ENCODE results near the gene FOXA3. TPM values are rescaled to one million over a fixed set of nuclear protein-coding genes. Genes with fewer than 3 reads are reported as not detected.

FOXA3 gene
- total RNA-seq, 1 experiment from 2014 or later: 5.8 TPM

GRCh38 chr19:45881909-45882528, 17.9 kb downstream of the FOXA3 start:
- Histone ChIP-seq H3K9me2 (ENCODE audit: insufficient read depth) (no peaks in the 10 kb centered on the region), H3K79me2 (ENCODE audit: insufficient read depth, low read length) (peaks cover 15% of the 10 kb centered on the region), H3K4me3 (replicated peaks in 1 of 2; ENCODE audit: low read depth in 1 of 2, low read length in 2 of 2) (peak overlapping the region in 1 of 2 experiments; percentile 61; a peak in 2 of 4 replicates), H3K36me3 (ENCODE audit: control insufficient read depth in 1 of 2, insufficient read depth in 2 of 2, low read length in 2 of 2) (no peaks in the 10 kb centered on the region), H3K9ac (ENCODE audit: low read length) (peak overlapping the region; percentile 57), H3K27me3 (ENCODE audit: insufficient read depth, low read length) (no peaks in the 10 kb centered on the region), H3K4me2 (ENCODE audit: low read length) (peak overlapping the region; percentile 96), H3K4me1 (ENCODE audit: control insufficient read depth in 1 of 2, insufficient read depth in 2 of 2, low read length in 2 of 2) (peaks cover 27 to 57% of the 10 kb centered on the region in 2 experiments), H3K27ac (ENCODE audit: low read depth, low read length) (peak overlapping the region; percentile 68; the same call in 1 of the 2 replicates), H3K9me3 (ENCODE audit: control insufficient read depth in 1 of 2, insufficient read depth in 1 of 2, low read depth in 1 of 2, low read length in 2 of 2) (no peaks in the 10 kb centered on the region), H2AFZ (ENCODE audit: low read depth, low read length, poor library complexity, severe bottlenecking) (no peak overlapping the region), H4K20me1 (ENCODE audit: insufficient read depth) (no peaks in the 10 kb centered on the region)
- intact Hi-C loops (cut with micrococcal nuclease): no loop called here
- CTCF ChIA-PET: interaction anchor here (0.6 to 5.0 kb wide), 5 partner anchors 12 to 195 kb away, joined by 3 to 45 read pairs (median 15); partner anchors contain the start of genes FOXA3, SIX5 and SYMPK
- no peak for TF ChIP-seq YY1 (IDR thresholded peaks at IDR 0.05; ENCODE audit: extremely low read depth, insufficient replicate concordance, low read depth, low read length)
- TF ChIP-seq EGR1 (IDR thresholded peaks at IDR 0.05; ENCODE audit: low read depth): peak; percentile 57; the same call in 1 of the 2 replicates
- BruUV-seq (replicated peaks): no TSS peak
- DNase-seq (ENCODE audit: low read depth, low spot score): no peak
- POLR2A ChIA-PET: interaction anchor here (0.6 to 3.3 kb wide), 2 partner anchors 18 to 899 kb away, joined by 3 to 24 read pairs; partner anchors contain the start of genes FOXA3 and SYMPK
- RAD21 ChIA-PET (ENCODE audit: low non-redundant PET in 1 of 2, low total read pairs in 2 of 2, uncharacterized antibody in 2 of 2, unreplicated experiment in 2 of 2): interaction anchor here in 1 of 2 experiments (0.8 to 1.0 kb wide), 2 partner anchors 18 to 19 kb away, joined by 4 read pairs; partner anchors contain the start of genes FOXA3 and SYMPK
- ATAC-seq: no peak

- Histone ChIP-seq H2AFZ (ENCODE audit: low read depth, low read length, poor library complexity, severe bottlenecking) (no peak overlapping the region), H3K9me3 (ENCODE audit: control insufficient read depth in 1 of 2, insufficient read depth in 1 of 2, low read depth in 1 of 2, low read length in 2 of 2) (no peaks in the 10 kb centered on the region), H3K36me3 (ENCODE audit: control insufficient read depth in 1 of 2, insufficient read depth in 2 of 2, low read length in 2 of 2) (no peaks in the 10 kb centered on the region), H3K4me2 (ENCODE audit: low read length) (peak overlapping the region; percentile 96), H3K79me2 (ENCODE audit: insufficient read depth, low read length) (peaks cover 15% of the 10 kb centered on the region), H3K9me2 (ENCODE audit: insufficient read depth) (no peaks in the 10 kb centered on the region), H3K4me1 (ENCODE audit: control insufficient read depth in 1 of 2, insufficient read depth in 2 of 2, low read length in 2 of 2) (peaks cover 27 to 56% of the 10 kb centered on the region in 2 experiments), H4K20me1 (ENCODE audit: insufficient read depth) (no peaks in the 10 kb centered on the region), H3K27ac (ENCODE audit: low read depth, low read length) (peak overlapping the region; percentile 68), H3K9ac (ENCODE audit: low read length) (peak overlapping the region; percentile 57), H3K4me3 (replicated peaks in 1 of 2; ENCODE audit: low read depth in 1 of 2, low read length in 2 of 2) (peak overlapping the region; percentile 61 to 76), H3K27me3 (ENCODE audit: insufficient read depth, low read length) (no peaks in the 10 kb centered on the region)
- ChIA-PET POLR2A (interaction anchor here (0.6 to 3.3 kb wide), 2 partner anchors 19 to 899 kb away, joined by 3 to 24 read pairs; partner anchors contain the start of genes FOXA3 and SYMPK), CTCF (interaction anchor here (0.6 to 5.0 kb wide), 5 partner anchors 13 to 194 kb away, joined by 3 to 45 read pairs (median 15); partner anchors contain the start of genes FOXA3, SIX5 and SYMPK), RAD21 (ENCODE audit: low non-redundant PET in 1 of 2, low total read pairs in 2 of 2, uncharacterized antibody in 2 of 2, unreplicated experiment in 2 of 2) (interaction anchor here in 1 of 2 experiments (1.0 kb wide), 1 partner anchor 18 kb away, joined by 4 read pairs; the partner anchor contains the start of gene FOXA3)
- TF ChIP-seq CBX3 (IDR thresholded peaks at IDR 0.05; ENCODE audit: low read depth) (peak; percentile 83), TCF7L2 (IDR thresholded peaks at IDR 0.05; ENCODE audit: borderline replicate concordance, extremely low read depth, insufficient read depth, insufficient read length) (peak; percentile 88), FOSL1 (IDR thresholded peaks at IDR 0.05; ENCODE audit: low read depth) (no peak), JUND (IDR thresholded peaks at IDR 0.05) (no peak), MAX (IDR thresholded peaks at IDR 0.05) (peak; percentile 75), RAD21 (IDR thresholded peaks at IDR 0.05; ENCODE audit: low read depth) (peak; percentile 91), EGR1 (IDR thresholded peaks at IDR 0.05; ENCODE audit: low read depth) (0 out of 2 replicates have a peak, but pooled peaks have one; percentile 27), ZFX (IDR thresholded peaks at IDR 0.05) (peak; percentile 52; the same call in 1 of the 2 replicates), EZH2phosphoT487 (IDR thresholded peaks at IDR 0.05; ENCODE audit: borderline replicate concordance) (no peak), CTCF (IDR thresholded peaks at IDR 0.05 in 2 of 3, conservative IDR thresholded peaks at IDR 0.05 in 1 of 3; ENCODE audit: borderline replicate concordance in 1 of 3, insufficient read depth in 1 of 3, low read depth in 2 of 3, low read length in 2 of 3) (peak; percentile 99 to 100 (median 100)), POLR2AphosphoS5 (IDR thresholded peaks at IDR 0.05; ENCODE audit: low read depth, low read length) (peak; percentile 75), YY1 (IDR thresholded peaks at IDR 0.05; ENCODE audit: extremely low read depth, insufficient replicate concordance, low read depth, low read length) (peak; percentile 74), SP1 (IDR thresholded peaks at IDR 0.05; ENCODE audit: low read depth) (peak; percentile 68)
- intact Hi-C loops (cut with micrococcal nuclease): loop anchor here (1.0 kb wide), 2 partner anchors 19 to 66 kb away; partner anchors contain the start of gene FOXA3
- peak; percentile 77 for DNase-seq (ENCODE audit: low read depth, low spot score)
- ATAC-seq: peak; percentile 49
- BruUV-seq (replicated peaks): TSS peak; percentile 59
Measured at GRCh38 chr19:45882652-45883585, 18.8 kb downstream of the FOXA3 start.
